ENCODE data around the gene FADS3. TPM values are rescaled to one million over a fixed set of nuclear protein-coding genes. Genes with fewer than 3 reads are reported as not detected.

Gene FADS3
- total RNA-seq, 1 donor from 2014 or later: 9.7 TPM

DNA sequence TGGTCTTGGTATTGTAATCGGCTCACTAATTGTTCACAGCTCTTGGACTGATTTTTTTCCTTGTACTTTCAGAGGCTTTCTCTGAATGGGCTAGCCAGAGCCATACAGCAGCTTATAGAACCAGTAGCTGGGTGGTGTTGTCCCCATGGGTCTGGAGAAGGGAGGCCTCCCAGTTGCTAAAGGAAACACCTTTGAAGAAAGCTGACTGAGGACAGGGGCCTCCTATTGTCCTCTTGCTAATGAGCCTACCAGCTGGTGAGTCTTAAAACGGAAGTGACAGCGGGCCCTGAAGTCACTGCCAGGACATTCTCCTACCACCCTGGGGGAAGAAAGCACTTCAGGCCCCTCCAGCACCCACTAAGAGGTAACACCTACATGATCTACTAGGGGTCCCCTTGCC, 9.9 kb downstream of the FADS3 start:
- H3K27ac Mint-ChIP-seq (ENCODE audit: unreplicated experiment): no peak overlapping the region
- H3K9me3 Mint-ChIP-seq (ENCODE audit: unreplicated experiment): peaks cover 2% of the 10 kb centered on the region
- TF ChIP-seq, protein P1, sequence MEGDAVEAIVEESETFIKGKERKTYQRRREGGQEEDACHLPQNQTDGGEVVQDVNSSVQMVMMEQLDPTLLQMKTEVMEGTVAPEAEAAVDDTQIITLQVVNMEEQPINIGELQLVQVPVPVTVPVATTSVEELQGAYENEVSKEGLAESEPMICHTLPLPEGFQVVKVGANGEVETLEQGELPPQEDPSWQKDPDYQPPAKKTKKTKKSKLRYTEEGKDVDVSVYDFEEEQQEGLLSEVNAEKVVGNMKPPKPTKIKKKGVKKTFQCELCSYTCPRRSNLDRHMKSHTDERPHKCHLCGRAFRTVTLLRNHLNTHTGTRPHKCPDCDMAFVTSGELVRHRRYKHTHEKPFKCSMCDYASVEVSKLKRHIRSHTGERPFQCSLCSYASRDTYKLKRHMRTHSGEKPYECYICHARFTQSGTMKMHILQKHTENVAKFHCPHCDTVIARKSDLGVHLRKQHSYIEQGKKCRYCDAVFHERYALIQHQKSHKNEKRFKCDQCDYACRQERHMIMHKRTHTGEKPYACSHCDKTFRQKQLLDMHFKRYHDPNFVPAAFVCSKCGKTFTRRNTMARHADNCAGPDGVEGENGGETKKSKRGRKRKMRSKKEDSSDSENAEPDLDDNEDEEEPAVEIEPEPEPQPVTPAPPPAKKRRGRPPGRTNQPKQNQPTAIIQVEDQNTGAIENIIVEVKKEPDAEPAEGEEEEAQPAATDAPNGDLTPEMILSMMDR (IDR thresholded peaks at IDR 0.05; ENCODE audit: partially characterized antibody, unreplicated experiment): no peak
- DNase-seq: no peak
- no peaks in the 10 kb centered on the region for H3K36me3 Mint-ChIP-seq (ENCODE audit: unreplicated experiment)
- peaks cover 6% of the 10 kb centered on the region for H3K27me3 Mint-ChIP-seq (ENCODE audit: unreplicated experiment)
- H3K4me1 Mint-ChIP-seq (ENCODE audit: low read depth, unreplicated experiment): peaks cover 7% of the 10 kb centered on the region
- no peak overlapping the region for H3K4me3 Mint-ChIP-seq (ENCODE audit: unreplicated experiment)

DNA sequence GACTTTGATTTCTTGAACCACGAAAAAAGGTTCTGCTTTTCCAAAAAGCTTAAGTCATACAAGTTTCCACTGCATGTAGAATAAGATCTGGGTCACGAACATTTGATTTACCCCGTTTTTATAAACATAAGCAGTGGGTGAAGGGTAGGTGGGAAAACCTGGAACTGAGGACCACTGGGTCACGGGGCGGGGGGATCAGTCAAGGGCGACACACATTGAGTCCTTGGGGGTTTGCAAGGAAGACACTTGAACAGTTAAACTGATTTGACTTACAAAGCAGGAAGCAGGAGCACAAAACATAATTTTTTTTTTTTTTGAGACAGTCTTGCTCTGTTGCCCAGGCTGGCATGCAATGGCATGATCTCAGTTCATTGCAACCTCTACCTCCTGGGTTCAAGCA, 10.9 kb downstream of the FADS3 start:
- Mint-ChIP-seq H3K4me1 (ENCODE audit: low read depth, unreplicated experiment) (peaks cover 7% of the 10 kb centered on the region), H3K27me3 (ENCODE audit: unreplicated experiment) (peaks cover 6% of the 10 kb centered on the region), H3K9me3 (ENCODE audit: unreplicated experiment) (peaks cover 2% of the 10 kb centered on the region)

DNA sequence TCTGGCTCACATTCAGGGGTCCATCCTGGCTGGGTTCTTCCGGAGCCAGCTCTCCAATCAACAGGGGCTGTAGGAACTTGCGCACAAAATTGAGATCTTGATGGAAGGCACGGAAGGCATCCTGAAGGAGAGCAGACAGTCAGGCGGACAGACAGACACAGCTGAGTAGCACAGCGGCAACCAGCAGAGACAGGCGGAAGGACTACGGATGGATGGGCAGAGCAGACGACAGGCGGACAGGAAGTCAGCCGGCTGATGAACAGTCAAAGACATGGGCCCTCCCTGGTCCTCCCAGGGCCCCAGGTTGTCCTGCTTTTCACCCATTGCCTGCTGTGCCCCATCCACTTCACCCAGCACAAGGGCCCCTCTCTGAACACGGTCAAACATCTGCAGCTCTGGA, 11.3 kb downstream of the FADS3 start:
- no peak overlapping the region for H3K4me3 Mint-ChIP-seq (ENCODE audit: unreplicated experiment)
- peaks cover 7% of the 10 kb centered on the region for H3K4me1 Mint-ChIP-seq (ENCODE audit: low read depth, unreplicated experiment)
- TF ChIP-seq, protein P1 (IDR thresholded peaks at IDR 0.05; ENCODE audit: partially characterized antibody, unreplicated experiment): no peak
- H3K9me3 Mint-ChIP-seq (ENCODE audit: unreplicated experiment): peaks cover 2% of the 10 kb centered on the region
- no peak for DNase-seq
- H3K36me3 Mint-ChIP-seq (ENCODE audit: unreplicated experiment): no peaks in the 10 kb centered on the region
- peaks cover 6% of the 10 kb centered on the region for H3K27me3 Mint-ChIP-seq (ENCODE audit: unreplicated experiment)
- no peak overlapping the region for H3K27ac Mint-ChIP-seq (ENCODE audit: unreplicated experiment)

More for the DNA sequence above, 10.9 kb downstream of the FADS3 start:
- no peak for DNase-seq
- Mint-ChIP-seq H3K36me3 (ENCODE audit: unreplicated experiment) (no peaks in the 10 kb centered on the region), H3K4me3 (ENCODE audit: unreplicated experiment) (no peak overlapping the region), H3K27ac (ENCODE audit: unreplicated experiment) (no peak overlapping the region)
- TF ChIP-seq, protein P1 (IDR thresholded peaks at IDR 0.05; ENCODE audit: partially characterized antibody, unreplicated experiment): no peak

DNA sequence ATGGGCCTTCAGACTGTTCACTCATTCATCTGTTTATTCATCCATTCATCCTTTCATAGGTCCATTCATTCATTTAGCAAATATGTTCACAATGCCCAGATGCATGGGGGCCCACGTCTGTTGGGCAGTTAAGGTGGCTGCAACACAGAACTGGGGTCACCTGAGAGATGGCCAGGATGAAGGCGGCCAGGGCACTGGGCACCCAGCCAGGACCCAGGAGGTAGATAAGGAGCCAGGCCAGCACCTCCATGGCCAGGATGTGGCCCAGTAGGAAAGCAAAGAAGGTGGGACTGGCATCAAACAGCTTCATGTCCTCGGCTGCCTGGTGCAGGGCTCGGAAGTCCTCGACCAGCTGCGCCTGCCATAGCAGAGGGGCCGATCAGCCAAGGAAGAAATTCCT, 12.2 kb downstream of the FADS3 start:
- Mint-ChIP-seq H3K4me3 (ENCODE audit: unreplicated experiment) (no peak overlapping the region), H3K27me3 (ENCODE audit: unreplicated experiment) (peaks cover 5% of the 10 kb centered on the region), H3K27ac (ENCODE audit: unreplicated experiment) (no peak overlapping the region), H3K9me3 (ENCODE audit: unreplicated experiment) (peaks cover 2% of the 10 kb centered on the region), H3K36me3 (ENCODE audit: unreplicated experiment) (no peaks in the 10 kb centered on the region), H3K4me1 (ENCODE audit: low read depth, unreplicated experiment) (peaks cover 7% of the 10 kb centered on the region)
- TF ChIP-seq, protein P1 (IDR thresholded peaks at IDR 0.05; ENCODE audit: partially characterized antibody, unreplicated experiment): no peak
- no peak for DNase-seq

DNA sequence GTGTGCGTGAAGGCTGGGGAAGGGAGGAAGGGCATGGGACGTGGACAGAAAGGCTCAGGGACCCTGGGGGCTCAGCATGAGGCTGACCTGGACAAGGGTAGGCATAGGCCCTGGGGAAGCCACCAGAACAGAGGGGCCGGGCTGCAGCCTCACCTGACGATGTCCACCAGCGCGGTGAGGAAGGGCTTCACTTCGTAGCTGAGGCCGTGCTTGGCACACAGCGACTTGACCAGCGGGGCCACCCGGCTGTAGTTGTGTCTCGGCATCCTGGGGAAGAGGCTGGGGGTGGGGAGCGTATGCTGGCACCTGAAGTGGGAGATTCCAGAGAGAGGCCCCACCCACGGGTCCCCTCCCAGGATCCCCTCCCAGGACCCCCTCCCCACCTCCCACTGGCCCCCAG, 15.6 kb downstream of the FADS3 start:
- H3K4me3 Mint-ChIP-seq (ENCODE audit: unreplicated experiment): no peak overlapping the region
- H3K9me3 Mint-ChIP-seq (ENCODE audit: unreplicated experiment): peaks cover 2% of the 10 kb centered on the region
- DNase-seq: no peak
- H3K27ac Mint-ChIP-seq (ENCODE audit: unreplicated experiment): no peak overlapping the region
- TF ChIP-seq, protein P1 (IDR thresholded peaks at IDR 0.05; ENCODE audit: partially characterized antibody, unreplicated experiment): no peak
- H3K27me3 Mint-ChIP-seq (ENCODE audit: unreplicated experiment): peaks cover 4% of the 10 kb centered on the region
- peaks cover 5% of the 10 kb centered on the region for H3K4me1 Mint-ChIP-seq (ENCODE audit: low read depth, unreplicated experiment)
- H3K36me3 Mint-ChIP-seq (ENCODE audit: unreplicated experiment): no peaks in the 10 kb centered on the region

All from glutamatergic neuron (in vitro differentiated cells).